ENCODE results near the gene SLC9A5. TPM values are rescaled to one million over a fixed set of nuclear protein-coding genes. Genes with fewer than 3 reads are reported as not detected.

Gene SLC9A5
- total and polyA plus RNA-seq, 9 of the 15 experiments (the other 6 are each of a cell fraction or from before 2014, with no cell fraction given), result 0.06 to 3.1 (median 1.2) TPM

DNA sequence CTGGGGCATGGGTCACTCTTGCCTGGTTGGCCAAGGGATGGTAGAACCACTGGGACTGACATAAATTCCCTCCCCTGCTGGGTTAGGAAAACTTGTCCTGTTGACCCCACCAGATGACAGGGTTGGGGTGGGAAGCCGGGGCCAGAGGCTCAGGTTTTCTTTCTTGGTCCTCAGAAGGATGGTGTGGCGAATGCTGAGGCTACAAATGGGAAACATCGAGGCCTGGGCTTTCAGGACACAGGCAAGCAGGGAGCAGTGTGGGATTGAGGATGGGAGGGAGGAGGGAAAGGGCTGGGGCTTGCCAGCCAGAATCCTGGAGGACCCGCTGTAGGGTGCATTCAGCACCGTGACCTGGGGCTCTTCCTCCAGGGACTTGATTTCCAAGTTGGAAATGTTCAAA is 16.1 kb downstream of the SLC9A5 start:
- CTCF ChIA-PET (ENCODE audit: low intra/inter-chr PET ratio), result no interaction called here
- no peak overlapping the region for H3K9ac ChIP-seq (ENCODE audit: insufficient read depth in 1 of 2, low read depth in 2 of 2, low read length in 2 of 2)
- H3K27ac ChIP-seq (ENCODE audit: extremely low read depth, low read depth, low read length), result no peak overlapping the region
- no peaks in the 10 kb centered on the region for H3K27me3 ChIP-seq (ENCODE audit: control insufficient read depth in 2 of 2, insufficient read depth in 2 of 2, low read length in 2 of 2)
- H4K20me1 ChIP-seq (replicated peaks; ENCODE audit: control insufficient read depth, insufficient read depth, low read length), result no peaks in the 10 kb centered on the region
- FAIRE-seq, result no peak
- no peak for DNase-seq (ENCODE audit: extremely low read depth in 1 of 4, low spot score in 3 of 4)
- no peaks in the 10 kb centered on the region for H3K9me1 ChIP-seq (ENCODE audit: control insufficient read depth, insufficient read depth, low read length)
- no peaks in the 10 kb centered on the region for H3K36me3 ChIP-seq (ENCODE audit: control insufficient read depth, insufficient read depth, low read length)
- in situ Hi-C loops (cut with MboI), result no loop called here
- POLR2A ChIA-PET, result interaction anchor here (0.6 to 1.7 kb wide), 4 partner anchors 9 to 184 kb away, joined by 3 to 6 read pairs (median 4); no protein-coding TSS in a partner anchor
- H3K4me2 ChIP-seq (ENCODE audit: insufficient read depth, low read length), result no peak overlapping the region
- BruUV-seq (replicated peaks), result no TSS peak
- H3K4me1 ChIP-seq (replicated peaks in 1 of 2; ENCODE audit: control insufficient read depth in 2 of 2, insufficient read depth in 2 of 2, low read length in 2 of 2), result peaks cover 25 to 28% of the 10 kb centered on the region in 2 experiments
- H2AFZ ChIP-seq (ENCODE audit: low read depth, low read length), result no peak overlapping the region
- WGBS (ENCODE audit: insufficient coverage, low coverage, missing lambda C conversion rate), result 85% methylated on average over 3 of the region's 5 CpGs
- no peaks in the 10 kb centered on the region for H3K79me2 ChIP-seq (ENCODE audit: control insufficient read depth, insufficient read depth, low read length)
- no peaks in the 10 kb centered on the region for H3K9me3 ChIP-seq (replicated peaks; ENCODE audit: control insufficient read depth, insufficient read depth, low read depth, low read length)
- no peak for ATAC-seq
- intact Hi-C loops (cut with micrococcal nuclease), result loop anchor here (5.0 kb wide), 3 partner anchors 72 to 202 kb away; no protein-coding TSS in a partner anchor
- no peak overlapping the region for H3K4me3 ChIP-seq
- no peak for TF ChIP-seq TCF7 (IDR thresholded peaks at IDR 0.05; ENCODE audit: borderline replicate concordance)
- TF ChIP-seq FOXA3 (CRISPR knock-in tag; conservative IDR thresholded peaks at IDR 0.05 in 1 of 2, IDR thresholded peaks at IDR 0.05 in 1 of 2), result no peak
- no peak for TF ChIP-seq TEAD4 (IDR thresholded peaks at IDR 0.05; ENCODE audit: low read length)
- no peak for TF ChIP-seq TEAD4 (CRISPR knock-in tag; IDR thresholded peaks at IDR 0.05; ENCODE audit: borderline replicate concordance)
- TF ChIP-seq, protein P1, sequence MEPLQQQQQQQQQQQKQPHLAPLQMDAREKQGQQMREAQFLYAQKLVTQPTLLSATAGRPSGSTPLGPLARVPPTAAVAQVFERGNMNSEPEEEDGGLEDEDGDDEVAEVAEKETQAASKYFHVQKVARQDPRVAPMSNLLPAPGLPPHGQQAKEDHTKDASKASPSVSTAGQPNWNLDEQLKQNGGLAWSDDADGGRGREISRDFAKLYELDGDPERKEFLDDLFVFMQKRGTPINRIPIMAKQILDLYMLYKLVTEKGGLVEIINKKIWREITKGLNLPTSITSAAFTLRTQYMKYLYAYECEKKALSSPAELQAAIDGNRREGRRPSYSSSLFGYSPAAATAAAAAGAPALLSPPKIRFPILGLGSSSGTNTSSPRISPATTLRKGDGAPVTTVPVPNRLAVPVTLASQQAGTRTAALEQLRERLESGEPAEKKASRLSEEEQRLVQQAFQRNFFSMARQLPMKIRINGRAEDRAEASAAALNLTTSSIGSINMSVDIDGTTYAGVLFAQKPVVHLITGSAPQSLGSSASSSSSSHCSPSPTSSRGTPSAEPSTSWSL (CRISPR knock-in tag; IDR thresholded peaks at IDR 0.05; ENCODE audit: borderline replicate concordance), result no peak
- no peak for TF ChIP-seq RHOXF2B (CRISPR knock-in tag; conservative IDR thresholded peaks at IDR 0.05)
- no peak for TF ChIP-seq TAF15 (IDR thresholded peaks at IDR 0.05; ENCODE audit: low read depth, low read length)
- no peak for TF ChIP-seq SMAD1 (IDR thresholded peaks at IDR 0.05; ENCODE audit: low read depth, low read length, partially characterized antibody)
- TF ChIP-seq ZBTB8A (IDR thresholded peaks at IDR 0.05; ENCODE audit: partially characterized antibody), result no peak
- TF ChIP-seq, protein P2, sequence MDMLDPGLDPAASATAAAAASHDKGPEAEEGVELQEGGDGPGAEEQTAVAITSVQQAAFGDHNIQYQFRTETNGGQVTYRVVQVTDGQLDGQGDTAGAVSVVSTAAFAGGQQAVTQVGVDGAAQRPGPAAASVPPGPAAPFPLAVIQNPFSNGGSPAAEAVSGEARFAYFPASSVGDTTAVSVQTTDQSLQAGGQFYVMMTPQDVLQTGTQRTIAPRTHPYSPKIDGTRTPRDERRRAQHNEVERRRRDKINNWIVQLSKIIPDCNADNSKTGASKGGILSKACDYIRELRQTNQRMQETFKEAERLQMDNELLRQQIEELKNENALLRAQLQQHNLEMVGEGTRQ (CRISPR knock-in tag; IDR thresholded peaks at IDR 0.05), result no peak
- TF ChIP-seq MAFF (IDR thresholded peaks at IDR 0.05; ENCODE audit: low read length), result no peak
- no peak for TF ChIP-seq PHB2 (IDR thresholded peaks at IDR 0.05; ENCODE audit: low read depth)
- TF ChIP-seq, protein P3, sequence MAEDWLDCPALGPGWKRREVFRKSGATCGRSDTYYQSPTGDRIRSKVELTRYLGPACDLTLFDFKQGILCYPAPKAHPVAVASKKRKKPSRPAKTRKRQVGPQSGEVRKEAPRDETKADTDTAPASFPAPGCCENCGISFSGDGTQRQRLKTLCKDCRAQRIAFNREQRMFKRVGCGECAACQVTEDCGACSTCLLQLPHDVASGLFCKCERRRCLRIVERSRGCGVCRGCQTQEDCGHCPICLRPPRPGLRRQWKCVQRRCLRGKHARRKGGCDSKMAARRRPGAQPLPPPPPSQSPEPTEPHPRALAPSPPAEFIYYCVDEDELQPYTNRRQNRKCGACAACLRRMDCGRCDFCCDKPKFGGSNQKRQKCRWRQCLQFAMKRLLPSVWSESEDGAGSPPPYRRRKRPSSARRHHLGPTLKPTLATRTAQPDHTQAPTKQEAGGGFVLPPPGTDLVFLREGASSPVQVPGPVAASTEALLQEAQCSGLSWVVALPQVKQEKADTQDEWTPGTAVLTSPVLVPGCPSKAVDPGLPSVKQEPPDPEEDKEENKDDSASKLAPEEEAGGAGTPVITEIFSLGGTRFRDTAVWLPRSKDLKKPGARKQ (CRISPR knock-in tag; IDR thresholded peaks at IDR 0.05), result no peak

Measured in K562 (cell line).